Liver (tissue), 9 donors: ENCODE data around the gene GCNT2. TPM values are rescaled to one million over a fixed set of nuclear protein-coding genes. Genes with fewer than 3 reads are reported as not detected.

ENCODE experiments used
- DNase-seq: peaks from one replicate; pipeline ENCODE4 v3.0.0-alpha.2; 2017; ENCODE audit warnings: low spot score
- H3K27ac ChIP-seq, 2 donors: one replicate each; pipeline ENCODE4 v1.7.0; 2013; ENCODE audit warnings: inconsistent platforms in 2 of 2, low read length in 2 of 2, control low read depth in 1 of 2, low read depth in 1 of 2, mild to moderate bottlenecking in 1 of 2
- H3K27me3 ChIP-seq, 4 donors: one replicate each; pipeline versions ENCODE4 v1.6.1 to v1.7.0; 2013; ENCODE audit warnings: low read length in 3 of 4, inconsistent platforms in 1 of 4, mild to moderate bottlenecking in 1 of 4, moderate library complexity in 1 of 4; ENCODE audit not compliant: control insufficient read depth in 4 of 4, insufficient read depth in 4 of 4
- H3K36me3 ChIP-seq, 4 donors: one replicate each; pipeline versions ENCODE4 v1.6.1 to v1.7.0; 2013; ENCODE audit warnings: low read length in 3 of 4, mild to moderate bottlenecking in 3 of 4, low read depth in 1 of 4, moderate library complexity in 1 of 4; ENCODE audit not compliant: control insufficient read depth in 4 of 4, insufficient read depth in 3 of 4
- H3K4me1 ChIP-seq, 4 donors: one replicate each; pipeline versions ENCODE4 v1.6.1 to v1.7.0; 2013; ENCODE audit warnings: low read length in 3 of 4, mild to moderate bottlenecking in 3 of 4, moderate library complexity in 1 of 4; ENCODE audit not compliant: control insufficient read depth in 4 of 4, insufficient read depth in 4 of 4
- H3K4me3 ChIP-seq, 3 donors: one replicate each; pipeline versions ENCODE4 v1.6.1 to v1.7.0; 2013; ENCODE audit warnings: low read length in 3 of 3, control low read depth in 1 of 3, low read depth in 1 of 3, mild to moderate bottlenecking in 1 of 3
- H3K9ac ChIP-seq, 2 donors: one replicate each; pipeline ENCODE4 v1.7.0; 2013; ENCODE audit warnings: low read length in 2 of 2, mild to moderate bottlenecking in 2 of 2, moderate library complexity in 2 of 2, control low read depth in 1 of 2, low read depth in 1 of 2
- H3K9me3 ChIP-seq, 4 donors: one replicate each; pipeline versions ENCODE4 v1.6.1 to v1.7.0; 2013; ENCODE audit warnings: low read length in 3 of 4; ENCODE audit not compliant: control insufficient read depth in 4 of 4
- CTCF ChIP-seq: fragments of 150-350 bp; IDR thresholded peaks from 2 replicates; pipeline ENCODE4 v1.5.1; 2017; ENCODE audit warnings: improper control_type of control experiment, low read depth, low read length; ENCODE audit not compliant: missing input control
- EGR1 ChIP-seq, 2 donors: IDR thresholded peaks; 2 replicates each; pipeline ENCODE4 v1.6.1; 2016 to 2018; ENCODE audit warnings: antibody characterized with exemption in 2 of 2, low read depth in 2 of 2
- FOXA1 ChIP-seq: IDR thresholded peaks from 2 replicates; pipeline ENCODE4 v1.6.1; 2016; ENCODE audit warnings: antibody characterized with exemption
- FOXA2 ChIP-seq: IDR thresholded peaks from 2 replicates; pipeline ENCODE4 v1.6.1; 2016; ENCODE audit warnings: antibody characterized with exemption
- GABPA ChIP-seq, 2 donors: IDR thresholded peaks in 1 of 2; conservative IDR thresholded peaks in 1 of 2; 2 replicates each; pipeline ENCODE4 v1.6.1; 2016; ENCODE audit warnings: antibody characterized with exemption in 2 of 2, mild to moderate bottlenecking in 1 of 2, moderate library complexity in 1 of 2
- HNF4A ChIP-seq, 2 donors: conservative IDR thresholded peaks; 2 replicates each; pipeline ENCODE4 v1.6.1; 2016; ENCODE audit warnings: antibody characterized with exemption in 2 of 2, mild to moderate bottlenecking in 2 of 2
- HNF4G ChIP-seq: IDR thresholded peaks from 2 replicates; pipeline ENCODE4 v1.6.1; 2016; ENCODE audit warnings: antibody characterized with exemption
- JUND ChIP-seq, 2 donors: IDR thresholded peaks; 2 replicates each; pipeline ENCODE4 v1.6.1; 2016; ENCODE audit warnings: antibody characterized with exemption in 2 of 2
- MAX ChIP-seq: IDR thresholded peaks from 2 replicates; pipeline ENCODE4 v1.6.1; 2016; ENCODE audit warnings: antibody characterized with exemption
- NR2F2 ChIP-seq: IDR thresholded peaks from 2 replicates; pipeline ENCODE4 v1.6.1; 2016; ENCODE audit warnings: antibody characterized with exemption
- RAD21 ChIP-seq, 2 donors: IDR thresholded peaks; 2 replicates each; pipeline ENCODE4 v1.6.1; 2016; ENCODE audit warnings: antibody characterized with exemption in 2 of 2, mild to moderate bottlenecking in 2 of 2
- RXRA ChIP-seq, 2 donors: IDR thresholded peaks; 2 replicates each; pipeline ENCODE4 v1.6.1; 2017 to 2018; ENCODE audit warnings: antibody characterized with exemption in 2 of 2, mild to moderate bottlenecking in 1 of 2
- SP1 ChIP-seq: IDR thresholded peaks from 2 replicates; pipeline ENCODE4 v1.6.1; 2018; ENCODE audit warnings: antibody characterized with exemption, mild to moderate bottlenecking
- TAF1 ChIP-seq: conservative IDR thresholded peaks from 2 replicates; pipeline ENCODE4 v1.6.1; 2016; ENCODE audit warnings: antibody characterized with exemption, mild to moderate bottlenecking
- YY1 ChIP-seq: IDR thresholded peaks from 2 replicates; pipeline ENCODE4 v1.6.1; 2016; ENCODE audit warnings: antibody characterized with exemption, mild to moderate bottlenecking
- ZBTB33 ChIP-seq: IDR thresholded peaks from 2 replicates; pipeline ENCODE4 v1.6.1; 2016; ENCODE audit warnings: antibody characterized with exemption
- WGBS: extraction: QIAGEN DNeasy Blood & Tissue Kit; methylation state at CpG from one replicate; pipeline ENCODE4 v1.1.7; 2013; 5-methylcytosine and 5-hydroxymethylcytosine counted together
- polyA plus RNA-seq, 2 donors: library from polyadenylated mRNA; stranded (reverse) in 1 of 2; unstranded in 1 of 2; fragments of 200-250 nt in 1 of 2; fragments of >200 nt in 1 of 2; fragmentation: Nextera tagmentation in 1 of 2; extraction: Ambion mirVana in 1 of 2; gene quantifications; one replicate each; pipeline versions ENCODE4 v1.2.1 to v1.2.3, GENCODE V29; 2013 to 2015
- total RNA-seq, 2 donors: library from RNA; depleted of rRNA; stranded (reverse); fragments of >200 nt; gene quantifications; one replicate each; pipeline ENCODE4 v1.2.3, GENCODE V29; 2014
- TF ChIP-seq, protein P1 (sequence below): IDR thresholded peaks from 2 replicates; pipeline ENCODE4 v1.6.1; 2016; ENCODE audit warnings: antibody characterized with exemption
- TF ChIP-seq, protein P2 (sequence below): IDR thresholded peaks from 2 replicates; pipeline ENCODE4 v1.6.1; 2016; ENCODE audit warnings: antibody characterized with exemption, mild to moderate bottlenecking
- donor health status: healthy.
- donor health status: healthy.
- donor health status: healthy.
- donor health status: healthy.
- donor health status: healthy.

The GCNT2 gene
- total and polyA plus RNA-seq, 4 donors, result 2.8 to 16.7 (median 4.2) TPM

DNA sequence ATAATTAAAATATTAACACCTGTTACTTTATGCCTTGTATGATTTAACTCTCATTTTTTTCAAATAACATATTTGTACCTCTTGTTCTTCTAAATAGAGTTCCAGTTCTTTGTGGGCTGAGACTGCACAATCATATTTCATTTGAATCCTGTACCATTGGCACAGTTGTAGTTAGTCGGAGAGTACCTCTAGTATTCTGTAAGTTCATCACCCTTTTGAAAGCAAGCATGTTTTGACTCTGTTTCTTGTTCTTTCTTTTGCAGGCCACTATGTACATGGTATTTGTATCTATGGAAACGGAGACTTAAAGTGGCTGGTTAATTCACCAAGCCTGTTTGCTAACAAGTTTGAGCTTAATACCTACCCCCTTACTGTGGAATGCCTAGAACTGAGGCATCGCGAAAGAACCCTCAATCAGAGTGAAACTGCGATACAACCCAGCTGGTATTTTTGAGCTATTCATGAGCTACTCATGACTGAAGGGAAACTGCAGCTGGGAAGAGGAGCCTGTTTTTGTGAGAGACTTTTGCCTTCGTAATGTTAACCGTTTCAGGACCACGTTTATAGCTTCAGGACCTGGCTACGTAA lies 105.1 kb downstream of the GCNT2 start:
- Histone ChIP-seq H3K27ac (no peak overlapping the region), H3K27me3 (no peaks in the 10 kb centered on the region), H3K36me3 (peaks cover 8 to 15% (median 9%) of the 10 kb centered on the region in 4 donors), H3K4me1 (no peaks in the 10 kb centered on the region), H3K4me3 (no peak overlapping the region), H3K9me3 (no peaks in the 10 kb centered on the region), H3K9ac (no peak overlapping the region)
- TF ChIP-seq TAF1, result no peak
- TF ChIP-seq JUND (IDR thresholded peaks at IDR 0.05), result no peak
- no peak for TF ChIP-seq FOXA1
- TF ChIP-seq RXRA (IDR thresholded peaks at IDR 0.05), result no peak
- no peak for TF ChIP-seq RAD21 (IDR thresholded peaks at IDR 0.05)
- no peak for TF ChIP-seq FOXA2
- TF ChIP-seq EGR1 (IDR thresholded peaks at IDR 0.05; ENCODE audit: low read depth in 2 of 2), result no peak
- no peak for TF ChIP-seq ZBTB33
- TF ChIP-seq YY1, result no peak
- no peak for TF ChIP-seq HNF4G
- TF ChIP-seq, protein P1, sequence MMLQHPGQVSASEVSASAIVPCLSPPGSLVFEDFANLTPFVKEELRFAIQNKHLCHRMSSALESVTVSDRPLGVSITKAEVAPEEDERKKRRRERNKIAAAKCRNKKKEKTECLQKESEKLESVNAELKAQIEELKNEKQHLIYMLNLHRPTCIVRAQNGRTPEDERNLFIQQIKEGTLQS, result no peak
- no peak for TF ChIP-seq GABPA (IDR thresholded peaks at IDR 0.05 in 1 of 2, conservative IDR thresholded peaks at IDR 0.05 in 1 of 2)
- TF ChIP-seq NR2F2, result no peak
- TF ChIP-seq, protein P2, sequence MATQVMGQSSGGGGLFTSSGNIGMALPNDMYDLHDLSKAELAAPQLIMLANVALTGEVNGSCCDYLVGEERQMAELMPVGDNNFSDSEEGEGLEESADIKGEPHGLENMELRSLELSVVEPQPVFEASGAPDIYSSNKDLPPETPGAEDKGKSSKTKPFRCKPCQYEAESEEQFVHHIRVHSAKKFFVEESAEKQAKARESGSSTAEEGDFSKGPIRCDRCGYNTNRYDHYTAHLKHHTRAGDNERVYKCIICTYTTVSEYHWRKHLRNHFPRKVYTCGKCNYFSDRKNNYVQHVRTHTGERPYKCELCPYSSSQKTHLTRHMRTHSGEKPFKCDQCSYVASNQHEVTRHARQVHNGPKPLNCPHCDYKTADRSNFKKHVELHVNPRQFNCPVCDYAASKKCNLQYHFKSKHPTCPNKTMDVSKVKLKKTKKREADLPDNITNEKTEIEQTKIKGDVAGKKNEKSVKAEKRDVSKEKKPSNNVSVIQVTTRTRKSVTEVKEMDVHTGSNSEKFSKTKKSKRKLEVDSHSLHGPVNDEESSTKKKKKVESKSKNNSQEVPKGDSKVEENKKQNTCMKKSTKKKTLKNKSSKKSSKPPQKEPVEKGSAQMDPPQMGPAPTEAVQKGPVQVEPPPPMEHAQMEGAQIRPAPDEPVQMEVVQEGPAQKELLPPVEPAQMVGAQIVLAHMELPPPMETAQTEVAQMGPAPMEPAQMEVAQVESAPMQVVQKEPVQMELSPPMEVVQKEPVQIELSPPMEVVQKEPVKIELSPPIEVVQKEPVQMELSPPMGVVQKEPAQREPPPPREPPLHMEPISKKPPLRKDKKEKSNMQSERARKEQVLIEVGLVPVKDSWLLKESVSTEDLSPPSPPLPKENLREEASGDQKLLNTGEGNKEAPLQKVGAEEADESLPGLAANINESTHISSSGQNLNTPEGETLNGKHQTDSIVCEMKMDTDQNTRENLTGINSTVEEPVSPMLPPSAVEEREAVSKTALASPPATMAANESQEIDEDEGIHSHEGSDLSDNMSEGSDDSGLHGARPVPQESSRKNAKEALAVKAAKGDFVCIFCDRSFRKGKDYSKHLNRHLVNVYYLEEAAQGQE, result no peak
- no peak for TF ChIP-seq HNF4A (conservative IDR thresholded peaks at IDR 0.05)
- no peak for TF ChIP-seq SP1
- no peak for TF ChIP-seq CTCF
- TF ChIP-seq MAX, result no peak
- no peak for DNase-seq
- WGBS, result 93% methylated on average over 9 of the region's 9 CpGs
